HUES48 (cell line): ENCODE data around the gene PSG6.
"Not testable (repeated sequence)": the region's sequence is repeated elsewhere in the genome, so short reads cannot be mapped to it uniquely, and the experiment has no call there.

Experiments
- H3K27ac ChIP-seq: one replicate; pipeline ENCODE4 v1.7.0; 2013; ENCODE audit warnings: low read depth, low read length, inconsistent platforms
- H3K27me3 ChIP-seq: 2 replicates; pipeline ENCODE4 v1.6.1; 2013; ENCODE audit warnings: mild to moderate bottlenecking, low read length; ENCODE audit not compliant: control insufficient read depth, insufficient read depth
- H3K36me3 ChIP-seq: 2 replicates; pipeline ENCODE4 v1.6.1; 2013; ENCODE audit warnings: low read length; ENCODE audit not compliant: control insufficient read depth, insufficient read depth
- H3K4me1 ChIP-seq: 2 replicates; pipeline ENCODE4 v1.6.1; 2013; ENCODE audit warnings: mild to moderate bottlenecking, low read length; ENCODE audit not compliant: control insufficient read depth, insufficient read depth
- H3K4me3 ChIP-seq: 2 replicates; pipeline ENCODE4 v1.5.1; 2013; ENCODE audit warnings: mild to moderate bottlenecking, low read depth, low read length
- H3K9ac ChIP-seq: 2 replicates; pipeline ENCODE4 v1.6.1; 2013; ENCODE audit warnings: mild to moderate bottlenecking, low read depth, low read length, moderate library complexity
- H3K9me3 ChIP-seq: 2 replicates; pipeline ENCODE4 v1.6.1; 2013; ENCODE audit warnings: low read length; ENCODE audit not compliant: control insufficient read depth, insufficient read depth

Gene PSG6

DNA sequence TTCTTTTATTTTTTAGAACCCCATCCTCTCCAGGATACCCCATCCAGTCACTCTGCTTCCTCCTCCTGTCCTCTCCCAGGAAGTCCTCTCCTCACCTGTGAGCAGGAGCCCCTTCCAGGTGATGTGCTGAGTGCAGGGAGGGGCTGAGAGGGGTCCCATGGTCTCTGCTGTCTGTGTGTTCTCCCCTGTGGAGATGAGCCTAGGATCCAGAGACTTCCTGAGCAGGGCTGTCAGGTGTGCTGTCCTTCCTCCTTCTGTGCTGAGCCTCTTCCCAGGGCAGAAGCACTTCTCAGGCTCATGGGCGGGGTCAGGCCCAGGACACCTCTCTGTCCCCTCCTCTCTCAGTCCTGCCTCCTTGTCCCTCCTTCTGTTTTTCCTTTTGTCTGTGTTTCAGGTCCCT is at the start of gene PSG6:
Gene PSG6, minus strand, starts transcription at position 261 of the 400 bp plus-strand sequence. Its CDS starts 102 bp downstream, at position 159.
- not testable (repeated sequence) for H3K36me3 ChIP-seq, H3K9ac ChIP-seq

DNA sequence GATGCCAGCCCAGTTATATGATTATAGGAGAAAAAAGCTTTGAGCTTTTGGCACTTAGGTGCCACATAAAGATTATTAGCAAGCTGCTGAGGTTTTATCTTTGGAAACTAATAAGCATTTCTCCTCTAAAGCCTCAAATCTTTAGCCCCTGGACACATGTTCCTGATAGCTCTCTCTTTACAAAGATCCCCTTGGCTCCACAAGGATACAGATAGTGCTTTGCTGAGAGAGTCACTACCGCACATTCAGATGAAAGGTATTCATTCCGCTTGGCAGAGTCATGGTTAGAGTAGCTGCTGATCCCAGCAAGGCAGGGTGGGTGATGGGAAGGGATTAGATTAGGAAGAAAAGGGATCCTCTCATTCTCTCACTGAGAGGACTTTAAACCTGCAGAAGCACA is 47.5 kb upstream of the PSG6 start:
- no peak overlapping the region for H3K4me3 ChIP-seq
- H3K9me3 ChIP-seq, result peaks cover 53% of the 10 kb centered on the region
- no peak overlapping the region for H3K27ac ChIP-seq
- no peak overlapping the region for H3K9ac ChIP-seq
- H3K36me3 ChIP-seq, result no peaks in the 10 kb centered on the region
- H3K4me1 ChIP-seq, result no peaks in the 10 kb centered on the region
- H3K27me3 ChIP-seq, result no peaks in the 10 kb centered on the region

More for the DNA sequence above, at the start of gene PSG6:
- H3K27me3 ChIP-seq, H3K27ac ChIP-seq, H3K4me1 ChIP-seq, H3K4me3 ChIP-seq: not testable (repeated sequence)
- peaks cover 42% of the 10 kb centered on the region for H3K9me3 ChIP-seq

DNA sequence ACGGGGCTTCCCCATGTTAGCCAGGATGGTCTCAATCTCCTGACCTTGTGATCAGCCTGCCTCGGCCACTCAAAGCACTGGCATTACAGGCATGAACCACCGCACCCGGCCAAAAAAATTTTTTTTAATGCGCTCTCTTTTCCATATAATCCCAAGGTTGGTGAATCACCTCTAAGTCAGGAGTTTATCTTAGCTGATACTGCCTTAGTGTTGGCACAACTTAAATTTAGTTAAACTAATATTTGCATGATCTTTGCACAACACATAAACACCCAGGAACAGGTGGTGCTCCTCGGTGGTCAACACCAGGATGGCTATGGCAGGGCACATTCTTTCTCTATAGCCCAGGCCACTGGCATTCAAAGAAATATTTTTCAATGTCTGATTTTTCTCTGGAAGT is 43.4 kb upstream of the PSG6 start:
- H3K36me3 ChIP-seq, result no peaks in the 10 kb centered on the region

DNA sequence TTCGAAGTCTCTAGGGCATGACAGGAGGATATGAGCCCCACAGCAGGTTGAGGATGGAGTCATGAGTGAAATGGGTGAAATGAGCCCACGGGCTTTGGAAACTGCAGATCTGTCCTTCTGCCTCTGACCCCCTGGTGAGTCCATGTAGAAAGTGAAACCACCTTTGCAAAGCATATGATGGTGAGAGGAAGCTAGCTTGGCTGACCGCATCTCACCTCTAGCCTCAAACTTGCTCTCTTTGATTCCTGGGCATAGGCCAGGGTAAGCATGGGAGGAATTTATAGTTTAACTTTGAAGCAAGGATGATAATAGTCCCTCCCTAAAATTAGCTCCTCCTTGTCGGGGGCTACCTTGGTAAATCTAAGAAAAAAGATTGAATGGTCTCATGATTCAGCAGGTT is 34.4 kb upstream of the PSG6 start:
- peaks cover 19% of the 10 kb centered on the region for H3K9me3 ChIP-seq
- not testable (repeated sequence) for H3K36me3 ChIP-seq, H3K27me3 ChIP-seq, H3K9ac ChIP-seq, H3K4me1 ChIP-seq, H3K4me3 ChIP-seq, H3K27ac ChIP-seq

More for the DNA sequence above, 43.4 kb upstream of the PSG6 start:
- no peak overlapping the region for H3K4me3 ChIP-seq
- no peaks in the 10 kb centered on the region for H3K4me1 ChIP-seq
- no peak overlapping the region for H3K9ac ChIP-seq
- H3K9me3 ChIP-seq, result peaks cover 50% of the 10 kb centered on the region
- H3K27me3 ChIP-seq, result no peaks in the 10 kb centered on the region
- H3K27ac ChIP-seq, result no peak overlapping the region

DNA sequence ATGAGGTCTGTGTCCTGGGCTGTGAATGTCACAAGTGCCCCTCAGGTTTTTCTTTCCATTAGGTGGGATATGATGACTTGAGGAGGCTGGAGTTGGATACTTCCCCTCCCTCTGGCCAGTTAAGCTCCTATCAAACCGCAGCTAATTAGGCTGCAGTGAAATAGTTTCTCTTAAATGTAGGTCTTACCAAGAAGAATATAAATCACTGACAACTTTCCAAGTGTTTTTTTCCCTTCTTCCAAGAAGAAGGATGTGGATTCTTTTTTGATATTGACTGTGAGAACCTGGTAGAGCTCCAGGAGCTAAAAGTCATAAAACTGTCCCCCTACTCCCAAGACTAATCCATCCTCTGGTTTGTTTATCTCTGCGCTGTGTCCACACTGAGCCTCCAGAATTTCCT is 33.8 kb upstream of the PSG6 start:
- H3K9me3 ChIP-seq, result peaks cover 19% of the 10 kb centered on the region
- H3K4me1 ChIP-seq, H3K4me3 ChIP-seq, H3K9ac ChIP-seq, H3K27ac ChIP-seq, H3K36me3 ChIP-seq, H3K27me3 ChIP-seq: not testable (repeated sequence)

DNA sequence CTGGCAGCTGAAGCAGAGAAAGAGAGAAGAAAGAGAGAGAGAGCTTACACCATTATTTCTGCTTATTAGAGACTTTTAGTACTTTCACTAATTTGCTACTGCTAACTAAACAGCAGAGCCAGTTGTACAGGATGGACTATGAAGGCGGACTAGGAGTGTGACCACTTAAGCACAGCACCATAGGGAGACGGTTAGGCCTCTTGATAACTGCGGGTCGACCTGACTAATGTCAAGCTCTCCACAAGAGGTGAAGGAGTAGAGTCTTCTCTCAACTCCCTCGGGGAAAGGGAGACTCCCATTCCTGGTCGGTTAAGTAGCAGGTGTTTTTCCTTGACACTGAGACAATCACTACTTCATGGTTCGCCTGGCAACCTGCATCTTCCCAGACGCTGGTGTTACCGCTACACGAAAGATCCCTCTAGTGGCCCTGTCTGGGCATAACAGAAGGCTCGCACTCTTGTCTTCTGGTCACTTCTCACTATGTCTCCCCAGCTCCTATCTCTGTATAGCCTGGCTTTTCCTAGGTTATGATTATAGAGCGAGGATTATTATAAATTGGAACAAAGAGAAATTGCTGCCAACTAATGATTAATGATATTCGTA is 24.6 kb upstream of the PSG6 start:
- no peaks in the 10 kb centered on the region for H3K27me3 ChIP-seq
- H3K9ac ChIP-seq, result no peak overlapping the region
- H3K4me1 ChIP-seq, result no peaks in the 10 kb centered on the region
- peaks cover 49% of the 10 kb centered on the region for H3K9me3 ChIP-seq
- H3K36me3 ChIP-seq, result no peaks in the 10 kb centered on the region
- H3K4me3 ChIP-seq, result no peak overlapping the region
- H3K27ac ChIP-seq, result no peak overlapping the region

DNA sequence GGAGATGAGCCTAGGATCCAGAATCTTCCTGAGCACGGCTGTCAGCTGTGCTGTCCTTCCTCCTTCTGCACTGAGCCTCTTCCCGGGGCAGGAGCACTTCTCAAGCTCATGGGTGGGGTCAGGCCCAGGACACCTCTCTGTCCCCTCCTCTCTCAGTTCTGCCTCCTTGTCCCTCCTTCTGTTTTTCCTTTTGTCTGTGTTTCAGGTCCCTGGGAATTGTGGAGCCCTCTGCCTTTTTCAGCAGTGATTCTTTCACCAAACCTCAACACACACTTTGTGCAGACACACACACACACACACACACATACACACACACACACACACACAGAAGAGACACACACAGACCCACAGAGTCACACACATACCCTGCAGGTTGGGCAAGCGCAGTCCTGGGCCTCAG is 19.4 kb upstream of the PSG6 start, which contains the start of gene PSG7:
Gene PSG7, minus strand, starts transcription at position 101 of the 400 bp plus-strand sequence. CDS start 131 bp downstream, outside the sequence.
- not testable (repeated sequence) for H3K27ac ChIP-seq, H3K4me3 ChIP-seq, H3K27me3 ChIP-seq, H3K9ac ChIP-seq, H3K36me3 ChIP-seq, H3K4me1 ChIP-seq
- H3K9me3 ChIP-seq, result peaks cover 51% of the 10 kb centered on the region

DNA sequence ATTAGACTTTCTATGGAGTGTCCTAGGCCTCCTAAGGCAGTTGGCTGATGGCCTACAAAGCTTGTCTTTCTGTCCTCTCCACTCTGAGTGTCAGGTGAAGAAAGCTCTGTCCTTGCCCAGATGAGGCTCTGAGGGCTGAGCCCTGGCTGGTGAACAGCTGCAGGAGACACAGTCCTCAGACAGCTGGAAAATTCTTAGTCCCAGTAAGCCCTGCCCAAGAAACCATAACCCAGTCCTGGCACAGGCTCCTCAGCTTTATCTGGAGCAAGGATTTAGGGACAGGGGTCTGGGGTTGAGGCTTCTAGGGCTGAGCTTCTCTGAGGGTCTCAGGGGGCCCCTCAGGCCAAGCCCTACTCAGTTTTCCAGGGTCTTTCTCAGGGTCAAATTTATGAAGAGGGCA is 17.0 kb upstream of the PSG6 start:
- H3K27ac ChIP-seq, H3K4me3 ChIP-seq, H3K27me3 ChIP-seq, H3K4me1 ChIP-seq, H3K36me3 ChIP-seq, H3K9ac ChIP-seq: not testable (repeated sequence)
- peaks cover 46% of the 10 kb centered on the region for H3K9me3 ChIP-seq

DNA sequence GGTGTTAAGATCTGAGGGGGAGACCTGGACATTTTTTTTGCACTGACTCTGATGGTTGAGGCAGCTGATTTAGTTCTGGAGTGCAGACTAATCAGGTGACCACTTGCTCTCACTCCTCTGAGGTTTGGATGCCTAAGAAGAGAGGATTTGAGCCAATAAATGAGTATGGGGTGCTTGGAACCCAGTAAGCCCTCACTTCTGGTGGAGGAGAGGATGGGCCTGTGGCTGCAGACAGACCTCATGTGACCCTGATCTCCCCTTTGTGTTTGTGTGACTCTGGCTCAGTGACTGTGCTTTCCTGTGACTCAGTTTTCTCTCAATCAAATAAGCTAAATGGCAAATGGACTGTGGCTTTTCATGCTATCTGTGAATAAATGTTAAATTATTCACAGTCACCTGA is 16.5 kb upstream of the PSG6 start:
- not testable (repeated sequence) for H3K4me1 ChIP-seq, H3K36me3 ChIP-seq, H3K4me3 ChIP-seq, H3K27me3 ChIP-seq, H3K9ac ChIP-seq, H3K27ac ChIP-seq
- H3K9me3 ChIP-seq, result peaks cover 45% of the 10 kb centered on the region

DNA sequence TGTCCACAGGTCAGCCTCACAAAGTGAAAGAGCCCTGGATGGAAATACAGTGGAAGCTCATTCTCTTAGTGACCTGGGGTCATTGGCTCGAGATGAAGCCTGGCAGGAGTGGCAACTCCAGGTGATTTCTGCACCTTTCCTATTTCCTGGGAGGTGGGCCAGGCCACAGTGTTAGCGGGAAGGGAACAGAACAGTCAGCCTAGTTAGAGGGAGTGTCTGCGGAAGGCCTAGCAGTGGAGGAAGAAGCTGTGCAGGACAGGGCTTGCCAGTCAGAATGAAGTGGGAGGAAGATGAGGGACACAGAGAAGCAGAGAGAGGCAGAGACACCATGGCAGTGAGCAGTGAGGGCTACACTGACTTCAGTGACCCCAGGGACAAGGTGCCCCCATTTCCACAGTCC is 15.7 kb upstream of the PSG6 start:
- H3K27me3 ChIP-seq, H3K36me3 ChIP-seq, H3K4me1 ChIP-seq, H3K4me3 ChIP-seq, H3K27ac ChIP-seq, H3K9ac ChIP-seq: not testable (repeated sequence)
- peaks cover 48% of the 10 kb centered on the region for H3K9me3 ChIP-seq

DNA sequence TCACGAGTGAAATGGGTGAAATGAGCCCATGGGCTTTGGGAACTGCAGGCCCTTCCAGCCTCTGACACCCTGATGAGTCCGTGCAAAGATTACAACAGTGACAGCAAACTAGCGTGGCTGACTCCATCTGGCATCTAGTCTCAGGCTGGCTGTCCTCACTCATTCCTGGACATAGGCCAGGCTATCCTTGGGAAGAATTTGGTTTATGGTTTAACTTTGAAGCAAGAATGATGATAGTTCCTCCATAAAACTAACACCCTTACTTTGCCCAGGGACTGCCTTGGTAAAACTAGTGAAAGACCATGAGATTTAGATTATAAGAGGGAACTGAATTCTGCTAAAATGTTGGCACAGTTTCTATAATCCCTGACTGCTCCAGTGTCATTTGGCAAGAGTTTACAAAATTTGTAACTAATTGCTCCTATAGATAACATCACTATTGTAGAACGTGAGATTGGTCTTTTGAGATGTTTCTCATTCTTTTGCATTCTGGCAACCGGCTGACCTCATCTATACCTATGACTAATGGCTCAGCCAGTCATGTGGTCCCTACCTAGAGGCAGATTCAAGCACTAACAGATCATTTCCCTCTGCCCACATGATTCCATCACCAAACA is 14.9 kb upstream of the PSG6 start:
- H3K27me3 ChIP-seq, H3K27ac ChIP-seq, H3K36me3 ChIP-seq, H3K4me1 ChIP-seq, H3K4me3 ChIP-seq, H3K9ac ChIP-seq: not testable (repeated sequence)
- H3K9me3 ChIP-seq, result peaks cover 46% of the 10 kb centered on the region
